Naive thymus-derived CD4-positive, alpha-beta T cell (primary cell): ENCODE results near the gene STIL. TPM values are rescaled to one million over a fixed set of nuclear protein-coding genes. Genes with fewer than 3 reads are reported as not detected.
A peak's percentile ranks its signal among the peaks of the same experiment; 100 is the strongest.
"Not testable (repeated sequence)": the region's sequence is repeated elsewhere in the genome, so short reads cannot be mapped to it uniquely, and the experiment has no call there.

Experiments used
- ATAC-seq: fragments of 150-1000 bp; cut with Tn5 transposase; 2 replicates; pipeline ENCODE4 v1.10.0; 2021; ENCODE audit warnings: mild to moderate bottlenecking, moderate library complexity
- CTCF ChIA-PET: fragments of 350-600 bp; sonication (Branson Sonifier 250); formaldehyde crosslinking; loops from one replicate; lab custom pipeline; 2021; ENCODE audit warnings: antibody characterized with exemption; lab: Charles Lee
- POLR2A ChIA-PET: fragments of 350-600 bp; sonication (Branson Sonifier 250); formaldehyde crosslinking; loops from one replicate; lab custom pipeline; 2021; ENCODE audit warnings: antibody characterized with exemption, inconsistent platforms; lab: Charles Lee
- DNase-seq, 9 donors: peaks; one replicate each; pipeline versions ENCODE4 v3.0.0 to v3.0.0-alpha.2; 2020 to 2022; ENCODE audit warnings: mixed read lengths in 1 of 9
- H3K27ac ChIP-seq: one replicate; pipeline ENCODE4 v1.7.0; 2013; ENCODE audit warnings: mild to moderate bottlenecking, low read depth, low read length, moderate library complexity
- H3K27me3 ChIP-seq, 2 donors: one replicate each; pipeline ENCODE4 v1.7.0; 2013; ENCODE audit warnings: low read length in 2 of 2, mild to moderate bottlenecking in 2 of 2, moderate library complexity in 2 of 2; ENCODE audit not compliant: control insufficient read depth in 2 of 2, insufficient read depth in 2 of 2
- H3K36me3 ChIP-seq, 3 experiments: 1 replicate in 2 of 3; 2 replicates in 1 of 3; pipeline ENCODE4 v1.7.0; 2013; ENCODE audit warnings: low read length in 3 of 3, mild to moderate bottlenecking in 3 of 3, moderate library complexity in 1 of 3; ENCODE audit not compliant: insufficient read depth in 3 of 3, control insufficient read depth in 2 of 3
- H3K4me1 ChIP-seq, 2 donors: one replicate each; pipeline ENCODE4 v1.7.0; 2013; ENCODE audit warnings: low read length in 2 of 2, mild to moderate bottlenecking in 2 of 2, moderate library complexity in 1 of 2; ENCODE audit not compliant: control insufficient read depth in 2 of 2, insufficient read depth in 2 of 2
- H3K4me3 ChIP-seq: 2 replicates; pipeline ENCODE4 v1.7.0; 2013; ENCODE audit warnings: mild to moderate bottlenecking, low read length
- H3K9me3 ChIP-seq, 3 experiments: 1 replicate in 2 of 3; 2 replicates in 1 of 3; pipeline ENCODE4 v1.7.0; 2013; ENCODE audit warnings: low read length in 3 of 3; ENCODE audit not compliant: control insufficient read depth in 2 of 3
- H3K27ac Mint-ChIP-seq, 9 donors: one replicate each; pipeline ENCODE4 v1.8.0; 2020 to 2022; ENCODE audit warnings: mixed read lengths in 9 of 9, mild to moderate bottlenecking in 8 of 9, moderate library complexity in 5 of 9, inconsistent platforms in 2 of 9
- H3K27me3 Mint-ChIP-seq, 5 donors: one replicate each; pipeline ENCODE4 v1.8.0; 2021 to 2022; ENCODE audit warnings: mixed read lengths in 5 of 5, mild to moderate bottlenecking in 1 of 5
- H3K36me3 Mint-ChIP-seq, 5 donors: one replicate each; pipeline ENCODE4 v1.8.0; 2020 to 2022; ENCODE audit warnings: mixed read lengths in 5 of 5, mild to moderate bottlenecking in 3 of 5, inconsistent platforms in 1 of 5
- H3K4me1 Mint-ChIP-seq, 7 donors: one replicate each; pipeline ENCODE4 v1.8.0; 2020 to 2022; ENCODE audit warnings: mixed read lengths in 7 of 7, mild to moderate bottlenecking in 3 of 7, inconsistent platforms in 1 of 7
- H3K4me3 Mint-ChIP-seq, 10 donors: one replicate each; pipeline ENCODE4 v1.8.0; 2020 to 2022; ENCODE audit warnings: mild to moderate bottlenecking in 10 of 10, mixed read lengths in 10 of 10, moderate library complexity in 6 of 10, inconsistent platforms in 2 of 10
- H3K9me3 Mint-ChIP-seq, 11 donors: one replicate each; pipeline ENCODE4 v1.8.0; 2020 to 2022; ENCODE audit warnings: mixed read lengths in 11 of 11, mild to moderate bottlenecking in 4 of 11, inconsistent platforms in 1 of 11, moderate library complexity in 1 of 11
- intact Hi-C, 2 donors: fragments of 100-400 bp; cut with micrococcal nuclease; formaldehyde crosslinking; loops; one replicate each; pipeline ENCODE4 v1.15.1; 2023
- polyA plus RNA-seq, 2 donors: library from polyadenylated mRNA; unstranded; fragments of 300-500 nt; fragmentation: Illumina TruSeq; gene quantifications; one replicate each; pipeline ENCODE4 v1.2.3, GENCODE V29; 2021
- total RNA-seq, 6 experiments: library from RNA in 5 of 6; stranded (reverse) in 5 of 6; gene quantifications; 1 replicate in 5 of 6; 2 replicates in 1 of 6; pipeline ENCODE4 v1.2.3 and lab custom pipeline; 2021 to 2026

Gene STIL
- total and polyA plus RNA-seq, 7 experiments from 2014 or later = 0.47 to 28.5 (median 1.4) TPM

DNA sequence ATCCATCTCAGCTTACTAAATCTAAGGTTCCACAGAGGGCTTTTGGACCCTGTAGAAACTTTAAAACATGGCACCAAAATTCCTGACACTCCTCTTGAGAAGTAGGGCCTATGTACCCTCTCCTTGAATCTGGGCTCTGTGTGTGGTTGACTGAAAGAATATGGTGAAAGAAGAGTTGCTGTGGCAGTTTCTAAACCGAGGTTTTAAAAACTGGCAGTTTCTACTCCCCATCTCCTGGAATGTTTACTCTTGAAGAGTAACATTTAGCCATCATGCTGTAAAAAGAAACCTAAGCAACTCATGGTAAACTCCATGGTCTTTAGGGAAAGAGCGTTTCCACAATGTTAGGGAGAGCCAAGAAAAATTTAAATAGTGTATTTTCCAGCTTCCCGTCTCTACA, 15.0 kb upstream of the STIL start:
- DNase-seq (no peak), ATAC-seq (no peak)
- Histone ChIP-seq H3K4me3 (no peak overlapping the region), H3K4me1 (peaks cover 0 to 6% of the 10 kb centered on the region in 2 donors), H3K27ac (no peak overlapping the region), H3K9me3 (no peaks in the 10 kb centered on the region), H3K27me3 (no peaks in the 10 kb centered on the region), H3K36me3 (no peaks in the 10 kb centered on the region)
- Mint-ChIP-seq H3K27me3 (no peaks in the 10 kb centered on the region), H3K9me3 (no peaks in the 10 kb centered on the region), H3K4me1 (no peaks in the 10 kb centered on the region), H3K27ac (peak overlapping the region in 1 of 9 donors; percentile 61), H3K4me3 (no peak overlapping the region), H3K36me3 (peaks cover 0 to 5% (median 0%) of the 10 kb centered on the region in 5 donors)
- CTCF ChIA-PET = no interaction called here
- POLR2A ChIA-PET = interaction anchor here (1.5 kb wide), 1 partner anchor 15 kb away, joined by 4 read pairs; the partner anchor contains the start of gene STIL
- intact Hi-C loops = no loop called here

DNA sequence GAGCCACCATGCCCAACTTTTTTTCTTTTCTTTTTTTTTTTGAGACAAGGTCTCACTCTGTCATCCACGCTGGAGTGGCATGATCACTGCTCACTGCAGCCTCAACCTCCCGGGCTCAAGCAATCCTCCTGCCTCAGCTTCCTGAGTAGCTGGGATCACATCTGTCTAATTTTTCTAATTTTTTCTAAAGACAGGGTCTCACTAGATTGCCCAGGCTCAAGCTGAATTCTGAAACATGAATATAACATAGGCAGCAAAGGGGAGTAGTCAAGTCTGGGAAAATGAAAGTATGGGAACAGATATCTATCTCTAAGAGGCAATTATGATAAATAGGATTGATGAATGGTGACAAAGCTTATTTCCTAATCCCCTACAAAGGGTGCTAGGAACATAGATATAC, 12.3 kb upstream of the STIL start:
- Mint-ChIP-seq H3K9me3 (no peaks in the 10 kb centered on the region), H3K4me1 (no peaks in the 10 kb centered on the region), H3K27ac (no peak overlapping the region), H3K27me3 (no peaks in the 10 kb centered on the region), H3K36me3 (peaks cover 0 to 5% (median 0%) of the 10 kb centered on the region in 5 donors), H3K4me3 (no peak overlapping the region)
- ChIA-PET CTCF (no interaction called here), POLR2A (no interaction called here)
- intact Hi-C loops = no loop called here
- no peaks in the 10 kb centered on the region for H3K36me3 ChIP-seq
- H3K27me3 ChIP-seq = no peaks in the 10 kb centered on the region
- no peaks in the 10 kb centered on the region for H3K9me3 ChIP-seq
- no peak overlapping the region for H3K4me3 ChIP-seq
- H3K27ac ChIP-seq = no peak overlapping the region
- ATAC-seq (no peak), DNase-seq (no peak)
- H3K4me1 ChIP-seq = no peaks in the 10 kb centered on the region

- Mint-ChIP-seq H3K36me3 (peaks cover 0 to 5% (median 0%) of the 10 kb centered on the region in 5 donors), H3K4me1 (no peaks in the 10 kb centered on the region), H3K9me3 (no peaks in the 10 kb centered on the region), H3K27me3 (no peaks in the 10 kb centered on the region), H3K27ac (no peak overlapping the region), H3K4me3 (no peak overlapping the region)
- Histone ChIP-seq H3K9me3 (no peaks in the 10 kb centered on the region), H3K4me3 (no peak overlapping the region), H3K27ac (no peak overlapping the region), H3K27me3 (no peaks in the 10 kb centered on the region), H3K36me3 (no peaks in the 10 kb centered on the region), H3K4me1 (no peaks in the 10 kb centered on the region)
- ChIA-PET POLR2A (no interaction called here), CTCF (no interaction called here)
- intact Hi-C loops = no loop called here
- DNase-seq = no peak
- no peak for ATAC-seq
These were observed 11.6 kb upstream of the STIL start for GRCh38 chr1:47325528-47325927.

GRCh38 chr1:47324682-47325081, 10.7 kb upstream of the STIL start:
- H3K4me1 ChIP-seq = no peaks in the 10 kb centered on the region
- H3K27ac Mint-ChIP-seq = no peak overlapping the region
- POLR2A ChIA-PET = no interaction called here

DNA sequence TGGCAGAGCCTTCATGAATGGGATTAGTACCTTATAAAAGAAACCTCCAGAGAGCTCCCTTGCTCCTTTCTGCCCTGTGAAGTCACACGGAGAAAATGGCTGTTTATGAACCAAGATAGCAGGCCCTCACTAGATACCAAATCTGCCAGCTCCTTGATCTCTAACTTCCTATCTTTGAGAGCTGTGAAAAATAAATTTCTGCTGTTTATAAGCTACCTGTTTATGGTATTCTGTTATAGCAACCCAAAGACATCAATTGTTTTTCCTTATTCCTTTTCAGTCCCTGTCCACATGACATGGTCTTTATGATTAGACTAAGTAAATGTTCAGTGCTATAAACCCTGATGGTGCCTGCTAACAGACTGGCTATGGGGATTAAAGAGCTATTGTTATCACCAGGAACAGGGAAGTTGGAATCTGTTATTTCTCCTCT, 9.7 kb upstream of the STIL start:
- Mint-ChIP-seq H3K4me3 (no peak overlapping the region), H3K27ac (no peak overlapping the region)
- CTCF ChIA-PET = interaction anchor here (0.9 kb wide), 1 partner anchor 10 kb away, joined by 3 read pairs; the partner anchor contains the start of gene CMPK1

More at GRCh38 chr1:47324682-47325081, 10.7 kb upstream of the STIL start:
- intact Hi-C loops = no loop called here
- DNase-seq (no peak), ATAC-seq (no peak)
- Histone ChIP-seq H3K27ac (no peak overlapping the region), H3K36me3 (no peaks in the 10 kb centered on the region), H3K9me3 (no peaks in the 10 kb centered on the region), H3K27me3 (no peaks in the 10 kb centered on the region), H3K4me3 (no peak overlapping the region)
- Mint-ChIP-seq H3K36me3 (peaks cover 0 to 5% (median 0%) of the 10 kb centered on the region in 5 donors), H3K27me3 (no peaks in the 10 kb centered on the region), H3K4me3 (no peak overlapping the region), H3K4me1 (no peaks in the 10 kb centered on the region), H3K9me3 (no peaks in the 10 kb centered on the region)
- CTCF ChIA-PET = interaction anchor here (0.9 kb wide), 1 partner anchor 9 kb away, joined by 3 read pairs; the partner anchor contains the start of gene CMPK1

DNA sequence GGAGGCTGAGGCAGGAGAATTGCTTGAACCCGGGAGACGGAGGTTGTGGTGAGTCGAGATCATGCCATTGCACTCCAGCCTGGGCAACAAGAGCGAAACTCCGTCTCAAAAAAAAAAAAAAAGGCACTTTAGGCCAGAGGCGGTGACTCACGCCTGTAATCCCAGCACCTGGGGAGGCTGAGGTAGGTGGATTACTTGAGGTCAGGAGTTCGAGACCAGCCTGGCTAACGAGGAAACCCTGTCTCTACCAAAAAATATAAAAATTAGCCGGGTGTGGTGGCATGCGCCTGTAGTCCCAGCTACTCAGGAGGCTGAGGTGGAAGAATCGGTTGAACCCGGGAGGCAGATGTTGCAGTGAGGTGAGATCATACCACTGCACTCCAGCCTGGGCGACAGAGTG, 6.0 kb upstream of the STIL start:
- CTCF ChIA-PET, H3K27me3 Mint-ChIP-seq, H3K9me3 ChIP-seq, POLR2A ChIA-PET, DNase-seq, H3K4me1 Mint-ChIP-seq, H3K4me3 ChIP-seq, ATAC-seq, H3K4me3 Mint-ChIP-seq, H3K27me3 ChIP-seq, H3K36me3 Mint-ChIP-seq, H3K4me1 ChIP-seq, H3K27ac ChIP-seq, H3K27ac Mint-ChIP-seq, H3K9me3 Mint-ChIP-seq, H3K36me3 ChIP-seq: not testable (repeated sequence)
- intact Hi-C loops = loop anchor here (10.0 kb wide), 2 partner anchors 705 to 715 kb away; partner anchors contain the start of genes MKNK1 (in 1 of the 2) and MOB3C (in 1 of the 2)

More for the DNA sequence above, 9.7 kb upstream of the STIL start:
- Histone ChIP-seq H3K4me1 (no peaks in the 10 kb centered on the region), H3K36me3 (no peaks in the 10 kb centered on the region), H3K9me3 (no peaks in the 10 kb centered on the region), H3K27ac (no peak overlapping the region), H3K27me3 (no peaks in the 10 kb centered on the region), H3K4me3 (no peak overlapping the region)
- Mint-ChIP-seq H3K36me3 (no peaks in the 10 kb centered on the region), H3K4me1 (no peaks in the 10 kb centered on the region), H3K9me3 (no peaks in the 10 kb centered on the region), H3K27me3 (no peaks in the 10 kb centered on the region)
- ATAC-seq (no peak), DNase-seq (no peak)
- POLR2A ChIA-PET = interaction anchor here (1.3 kb wide), 1 partner anchor 10 kb away, joined by 5 read pairs; the partner anchor contains the start of gene CMPK1
- intact Hi-C loops = no loop called here

- Mint-ChIP-seq H3K9me3 (no peaks in the 10 kb centered on the region), H3K4me3 (no peak overlapping the region), H3K27me3 (peaks cover 0 to 3% (median 0%) of the 10 kb centered on the region in 5 donors), H3K4me1 (peaks cover 3 to 13% (median 11%) of the 10 kb centered on the region in 7 donors), H3K27ac (no peak overlapping the region), H3K36me3 (peaks cover 0 to 4% (median 0%) of the 10 kb centered on the region in 5 donors)
- POLR2A ChIA-PET = interaction anchor here (1.6 to 2.6 kb wide), 2 partner anchors 13 to 16 kb away, joined by 4 to 14 read pairs; partner anchors contain the start of gene CMPK1
- Histone ChIP-seq H3K36me3 (no peaks in the 10 kb centered on the region), H3K27ac (no peak overlapping the region), H3K4me3 (no peak overlapping the region), H3K4me1 (no peaks in the 10 kb centered on the region), H3K9me3 (no peaks in the 10 kb centered on the region), H3K27me3 (no peaks in the 10 kb centered on the region)
- intact Hi-C loops = loop anchor here (10.0 kb wide), 2 partner anchors 703 to 713 kb away; partner anchors contain the start of genes MKNK1 (in 1 of the 2) and MOB3C (in 1 of the 2)
- ATAC-seq = no peak
- CTCF ChIA-PET = interaction anchor here (0.7 kb wide), 2 partner anchors 13 to 872 kb away, joined by 3 to 6 read pairs; no protein-coding TSS in a partner anchor
- no peak for DNase-seq
These were observed 3.9 kb upstream of the STIL start for GRCh38 chr1:47317841-47318240.
